ENCODE results near the gene GPC1. TPM values are rescaled to one million over a fixed set of nuclear protein-coding genes. Genes with fewer than 3 reads are reported as not detected.

Gene GPC1
- total and polyA plus RNA-seq, 2 donors (not counting 3 experiments of a cell fraction or from before 2014, with no cell fraction given): 9.6 to 31.1 TPM

GRCh38 chr2:240440704-240441320 is 5.3 kb downstream of the GPC1 start:
- Histone ChIP-seq H3K9me1 (replicated peaks; ENCODE audit: control insufficient read depth, extremely low read depth, insufficient read depth, low read length) (no peaks in the 10 kb centered on the region), H3K4me1 (ENCODE audit: control insufficient read depth, extremely low read depth, insufficient read depth, low read length) (no peaks in the 10 kb centered on the region), H3K9me3 (replicated peaks; ENCODE audit: control insufficient read depth, insufficient read depth, low read length) (no peaks in the 10 kb centered on the region), H3K27ac (ENCODE audit: insufficient read depth, low read depth, low read length) (no peak overlapping the region), H2AFZ (ENCODE audit: low read depth, low read length) (no peak overlapping the region), H3K4me3 (replicated peaks in 1 of 3; ENCODE audit: insufficient read depth in 1 of 3, low read depth in 1 of 3, low read length in 3 of 3) (no peak overlapping the region), H3K79me2 (ENCODE audit: control insufficient read depth, insufficient read depth, low read length) (no peaks in the 10 kb centered on the region), H3K4me2 (ENCODE audit: insufficient read depth, low read length) (no peak overlapping the region), H3K9ac (replicated peaks; ENCODE audit: extremely low read depth, insufficient read depth, low read length) (no peak overlapping the region), H3K36me3 (ENCODE audit: control insufficient read depth in 2 of 2, extremely low read depth in 1 of 2, insufficient read depth in 2 of 2, low read length in 2 of 2) (no peaks in the 10 kb centered on the region), H4K20me1 (replicated peaks; ENCODE audit: control insufficient read depth, extremely low read depth, insufficient read depth, low read length) (no peaks in the 10 kb centered on the region), H3K27me3 (ENCODE audit: control insufficient read depth in 2 of 2, insufficient read depth in 2 of 2, low read length in 2 of 2) (peaks cover 7 to 15% of the 10 kb centered on the region in 2 experiments)
- no TSS peak for BruUV-seq (replicated peaks)
- intact Hi-C loops (cut with micrococcal nuclease) (no loop called here), dilution Hi-C loops (cut with MboI; ENCODE audit: extremely low pct_ligation_motif_present, low sequenced_read_pairs) (no loop called here)
- DNase-seq (ENCODE audit: low read depth, low spot score) (no peak), FAIRE-seq (no peak)
- no peak for TF ChIP-seq MAX (IDR thresholded peaks at IDR 0.05; ENCODE audit: insufficient read depth, insufficient read length)
- no peak for TF ChIP-seq JUN (IDR thresholded peaks at IDR 0.05; ENCODE audit: borderline replicate concordance, insufficient read depth, insufficient read length, low read depth)
- CTCF ChIA-PET: no interaction called here
- POLR2A ChIA-PET: no interaction called here

GRCh38 chr2:240441326-240441992 is 6.0 kb downstream of the GPC1 start:
- Histone ChIP-seq H3K9ac (replicated peaks; ENCODE audit: extremely low read depth, insufficient read depth, low read length) (no peak overlapping the region), H3K9me3 (replicated peaks; ENCODE audit: control insufficient read depth, insufficient read depth, low read length) (no peaks in the 10 kb centered on the region), H3K9me1 (replicated peaks; ENCODE audit: control insufficient read depth, extremely low read depth, insufficient read depth, low read length) (no peaks in the 10 kb centered on the region), H3K27me3 (ENCODE audit: control insufficient read depth in 2 of 2, insufficient read depth in 2 of 2, low read length in 2 of 2) (peaks cover 7 to 15% of the 10 kb centered on the region in 2 experiments), H3K27ac (ENCODE audit: insufficient read depth, low read depth, low read length) (no peak overlapping the region), H3K4me1 (ENCODE audit: control insufficient read depth, extremely low read depth, insufficient read depth, low read length) (no peaks in the 10 kb centered on the region), H4K20me1 (replicated peaks; ENCODE audit: control insufficient read depth, extremely low read depth, insufficient read depth, low read length) (no peaks in the 10 kb centered on the region), H3K79me2 (ENCODE audit: control insufficient read depth, insufficient read depth, low read length) (no peaks in the 10 kb centered on the region), H3K4me2 (ENCODE audit: insufficient read depth, low read length) (no peak overlapping the region), H3K36me3 (ENCODE audit: control insufficient read depth in 2 of 2, extremely low read depth in 1 of 2, insufficient read depth in 2 of 2, low read length in 2 of 2) (no peaks in the 10 kb centered on the region), H3K4me3 (replicated peaks in 1 of 3; ENCODE audit: insufficient read depth in 1 of 3, low read depth in 1 of 3, low read length in 3 of 3) (no peak overlapping the region), H2AFZ (ENCODE audit: low read depth, low read length) (no peak overlapping the region)
- DNase-seq (ENCODE audit: low read depth, low spot score) (no peak), FAIRE-seq (no peak)
- no TSS peak for BruUV-seq (replicated peaks)
- intact Hi-C loops (cut with micrococcal nuclease): no loop called here
- ChIA-PET POLR2A (no interaction called here), CTCF (interaction anchor here (1.5 kb wide), 1 partner anchor 209 kb away, joined by 5 read pairs; no protein-coding TSS in a partner anchor)
- TF ChIP-seq POLR2A (IDR thresholded peaks at IDR 0.05; ENCODE audit: low read depth, low read length) (no peak), EZH2 (IDR thresholded peaks at IDR 0.05; ENCODE audit: borderline replicate concordance, low read depth, low read length, severe bottlenecking) (no peak), MYC (IDR thresholded peaks at IDR 0.05; ENCODE audit: low read depth, low read length) (no peak)
- dilution Hi-C loops (cut with MboI; ENCODE audit: extremely low pct_ligation_motif_present, low sequenced_read_pairs): no loop called here
